ENCODE results near the gene HSPB7.

DNA sequence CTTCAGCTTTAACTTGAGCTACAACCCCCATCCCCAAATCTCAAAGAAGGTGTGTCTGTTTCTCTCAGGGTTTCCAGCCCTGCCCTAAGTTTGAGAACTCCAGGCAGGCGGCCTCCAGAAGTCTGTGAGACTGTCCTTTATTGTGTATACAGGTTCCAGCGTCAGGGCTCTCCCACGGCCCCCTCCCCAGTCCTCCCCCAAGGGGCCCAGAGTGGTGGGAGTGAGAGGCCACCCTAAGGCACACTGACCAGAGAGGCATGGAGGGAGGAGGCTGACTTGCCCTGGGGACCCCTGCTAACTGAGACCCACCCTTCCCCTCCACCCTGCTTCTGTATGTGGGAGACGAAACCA, 4.0 kb downstream of the HSPB7 start:
- TF ChIP-seq TAF1 (IDR thresholded peaks at IDR 0.05; ENCODE audit: borderline replicate concordance, insufficient read depth, low read length) = no peak
- no peak for TF ChIP-seq POLR2AphosphoS5 (IDR thresholded peaks at IDR 0.05; ENCODE audit: low read depth, low read length)

All from PFSK-1 (cell line).